ENCODE data around the gene TSHZ2. TPM values are rescaled to one million over a fixed set of nuclear protein-coding genes. Genes with fewer than 3 reads are reported as not detected.

Gene TSHZ2
- total RNA-seq, 1 experiment from 2014 or later = 0.20 TPM

DNA sequence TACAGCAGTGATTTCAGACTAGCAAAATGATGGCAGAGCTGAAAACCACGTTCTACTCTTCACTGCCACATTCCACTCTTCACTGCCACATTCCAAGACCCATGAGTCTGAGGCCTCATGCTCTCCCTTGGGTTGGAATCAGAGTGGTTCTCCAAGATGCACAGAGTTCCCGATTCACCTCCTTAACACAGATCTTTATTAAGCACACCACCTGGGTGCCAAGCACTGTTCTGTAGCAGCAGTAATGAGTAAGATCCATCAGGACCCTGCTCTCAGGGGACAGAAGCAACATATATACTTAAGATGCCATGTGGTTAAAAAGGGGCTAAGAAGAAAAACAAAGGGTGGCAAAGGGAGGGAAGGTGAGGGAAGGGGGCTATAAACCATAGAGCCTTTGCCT lies 26.9 kb downstream of the TSHZ2 start (continued):
- TF ChIP-seq NFYB (CRISPR knock-in tag; conservative IDR thresholded peaks at IDR 0.05; ENCODE audit: low read depth) (no peak), NR3C1 (CRISPR knock-in tag; conservative IDR thresholded peaks at IDR 0.05; ENCODE audit: low read depth) (no peak), ZNF232 (CRISPR knock-in tag; IDR thresholded peaks at IDR 0.05) (no peak)
- TF ChIP-seq, protein P1, sequence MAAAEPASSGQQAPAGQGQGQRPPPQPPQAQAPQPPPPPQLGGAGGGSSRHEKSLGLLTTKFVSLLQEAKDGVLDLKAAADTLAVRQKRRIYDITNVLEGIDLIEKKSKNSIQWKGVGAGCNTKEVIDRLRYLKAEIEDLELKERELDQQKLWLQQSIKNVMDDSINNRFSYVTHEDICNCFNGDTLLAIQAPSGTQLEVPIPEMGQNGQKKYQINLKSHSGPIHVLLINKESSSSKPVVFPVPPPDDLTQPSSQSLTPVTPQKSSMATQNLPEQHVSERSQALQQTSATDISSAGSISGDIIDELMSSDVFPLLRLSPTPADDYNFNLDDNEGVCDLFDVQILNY (CRISPR knock-in tag; IDR thresholded peaks at IDR 0.05) = no peak
- TF ChIP-seq, protein P2, sequence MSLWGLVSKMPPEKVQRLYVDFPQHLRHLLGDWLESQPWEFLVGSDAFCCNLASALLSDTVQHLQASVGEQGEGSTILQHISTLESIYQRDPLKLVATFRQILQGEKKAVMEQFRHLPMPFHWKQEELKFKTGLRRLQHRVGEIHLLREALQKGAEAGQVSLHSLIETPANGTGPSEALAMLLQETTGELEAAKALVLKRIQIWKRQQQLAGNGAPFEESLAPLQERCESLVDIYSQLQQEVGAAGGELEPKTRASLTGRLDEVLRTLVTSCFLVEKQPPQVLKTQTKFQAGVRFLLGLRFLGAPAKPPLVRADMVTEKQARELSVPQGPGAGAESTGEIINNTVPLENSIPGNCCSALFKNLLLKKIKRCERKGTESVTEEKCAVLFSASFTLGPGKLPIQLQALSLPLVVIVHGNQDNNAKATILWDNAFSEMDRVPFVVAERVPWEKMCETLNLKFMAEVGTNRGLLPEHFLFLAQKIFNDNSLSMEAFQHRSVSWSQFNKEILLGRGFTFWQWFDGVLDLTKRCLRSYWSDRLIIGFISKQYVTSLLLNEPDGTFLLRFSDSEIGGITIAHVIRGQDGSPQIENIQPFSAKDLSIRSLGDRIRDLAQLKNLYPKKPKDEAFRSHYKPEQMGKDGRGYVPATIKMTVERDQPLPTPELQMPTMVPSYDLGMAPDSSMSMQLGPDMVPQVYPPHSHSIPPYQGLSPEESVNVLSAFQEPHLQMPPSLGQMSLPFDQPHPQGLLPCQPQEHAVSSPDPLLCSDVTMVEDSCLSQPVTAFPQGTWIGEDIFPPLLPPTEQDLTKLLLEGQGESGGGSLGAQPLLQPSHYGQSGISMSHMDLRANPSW (CRISPR knock-in tag; conservative IDR thresholded peaks at IDR 0.05; ENCODE audit: low read depth) = no peak
- TF ChIP-seq, protein P3, sequence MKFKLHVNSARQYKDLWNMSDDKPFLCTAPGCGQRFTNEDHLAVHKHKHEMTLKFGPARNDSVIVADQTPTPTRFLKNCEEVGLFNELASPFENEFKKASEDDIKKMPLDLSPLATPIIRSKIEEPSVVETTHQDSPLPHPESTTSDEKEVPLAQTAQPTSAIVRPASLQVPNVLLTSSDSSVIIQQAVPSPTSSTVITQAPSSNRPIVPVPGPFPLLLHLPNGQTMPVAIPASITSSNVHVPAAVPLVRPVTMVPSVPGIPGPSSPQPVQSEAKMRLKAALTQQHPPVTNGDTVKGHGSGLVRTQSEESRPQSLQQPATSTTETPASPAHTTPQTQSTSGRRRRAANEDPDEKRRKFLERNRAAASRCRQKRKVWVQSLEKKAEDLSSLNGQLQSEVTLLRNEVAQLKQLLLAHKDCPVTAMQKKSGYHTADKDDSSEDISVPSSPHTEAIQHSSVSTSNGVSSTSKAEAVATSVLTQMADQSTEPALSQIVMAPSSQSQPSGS (CRISPR knock-in tag; IDR thresholded peaks at IDR 0.05; ENCODE audit: borderline replicate concordance, low read depth) = no peak

DNA sequence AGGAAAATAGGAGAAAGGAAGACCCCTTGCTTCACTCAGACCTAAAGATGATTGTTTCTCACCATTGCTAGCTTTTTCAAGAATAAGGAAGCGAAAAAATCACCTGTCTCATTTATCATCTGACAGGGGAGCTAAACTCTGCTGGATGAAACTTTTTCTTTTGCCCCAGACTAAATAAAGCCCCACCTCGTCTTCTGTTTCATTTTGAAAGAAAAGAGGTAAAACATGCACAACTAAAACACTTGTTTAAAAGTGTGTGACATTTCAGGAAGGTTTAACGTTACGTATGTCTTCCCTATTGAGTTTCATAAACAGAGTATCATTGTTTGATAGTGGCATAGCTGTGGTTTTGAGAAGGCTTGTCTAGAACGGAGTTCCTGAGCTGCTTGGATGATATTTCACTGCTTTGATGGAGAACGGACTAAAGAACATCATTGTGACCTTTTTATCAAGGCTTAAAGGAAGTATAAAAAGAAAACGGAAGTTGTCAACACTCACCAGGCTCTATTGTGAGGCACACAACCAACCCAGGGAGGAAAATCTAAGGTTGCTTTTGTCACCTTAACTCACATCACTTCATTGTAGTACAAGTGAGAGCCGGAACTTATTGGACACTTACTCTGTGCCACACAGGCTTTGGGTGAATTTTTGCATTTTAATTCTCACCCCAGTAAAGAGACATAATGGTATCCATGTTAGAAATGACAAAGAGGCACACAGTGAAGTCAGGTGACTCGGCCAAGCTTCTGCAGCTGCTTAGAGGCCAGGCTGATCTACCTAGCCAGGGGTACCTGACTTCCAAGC lies 29.5 kb downstream of the TSHZ2 start:
- ATAC-seq (no peak), DNase-seq (ENCODE audit: low spot score) (no peak)
- Mint-ChIP-seq H3K4me3 (no peak overlapping the region), H3K36me3 (no peaks in the 10 kb centered on the region), H3K9me3 (no peaks in the 10 kb centered on the region), H3K27me3 (ENCODE audit: low read depth) (no peaks in the 10 kb centered on the region; the same call in 1 of the 2 replicates), H3K4me1 (peaks cover 12% of the 10 kb centered on the region), H3K27ac (no peak overlapping the region)
- ChIA-PET POLR2A (no interaction called here), CTCF (no interaction called here)
- TF ChIP-seq, protein P4, sequence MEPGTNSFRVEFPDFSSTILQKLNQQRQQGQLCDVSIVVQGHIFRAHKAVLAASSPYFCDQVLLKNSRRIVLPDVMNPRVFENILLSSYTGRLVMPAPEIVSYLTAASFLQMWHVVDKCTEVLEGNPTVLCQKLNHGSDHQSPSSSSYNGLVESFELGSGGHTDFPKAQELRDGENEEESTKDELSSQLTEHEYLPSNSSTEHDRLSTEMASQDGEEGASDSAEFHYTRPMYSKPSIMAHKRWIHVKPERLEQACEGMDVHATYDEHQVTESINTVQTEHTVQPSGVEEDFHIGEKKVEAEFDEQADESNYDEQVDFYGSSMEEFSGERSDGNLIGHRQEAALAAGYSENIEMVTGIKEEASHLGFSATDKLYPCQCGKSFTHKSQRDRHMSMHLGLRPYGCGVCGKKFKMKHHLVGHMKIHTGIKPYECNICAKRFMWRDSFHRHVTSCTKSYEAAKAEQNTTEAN (CRISPR knock-in tag; IDR thresholded peaks at IDR 0.05) = no peak
- TF ChIP-seq NR1H2 (CRISPR knock-in tag; IDR thresholded peaks at IDR 0.05) = no peak
- TF ChIP-seq, protein P5, sequence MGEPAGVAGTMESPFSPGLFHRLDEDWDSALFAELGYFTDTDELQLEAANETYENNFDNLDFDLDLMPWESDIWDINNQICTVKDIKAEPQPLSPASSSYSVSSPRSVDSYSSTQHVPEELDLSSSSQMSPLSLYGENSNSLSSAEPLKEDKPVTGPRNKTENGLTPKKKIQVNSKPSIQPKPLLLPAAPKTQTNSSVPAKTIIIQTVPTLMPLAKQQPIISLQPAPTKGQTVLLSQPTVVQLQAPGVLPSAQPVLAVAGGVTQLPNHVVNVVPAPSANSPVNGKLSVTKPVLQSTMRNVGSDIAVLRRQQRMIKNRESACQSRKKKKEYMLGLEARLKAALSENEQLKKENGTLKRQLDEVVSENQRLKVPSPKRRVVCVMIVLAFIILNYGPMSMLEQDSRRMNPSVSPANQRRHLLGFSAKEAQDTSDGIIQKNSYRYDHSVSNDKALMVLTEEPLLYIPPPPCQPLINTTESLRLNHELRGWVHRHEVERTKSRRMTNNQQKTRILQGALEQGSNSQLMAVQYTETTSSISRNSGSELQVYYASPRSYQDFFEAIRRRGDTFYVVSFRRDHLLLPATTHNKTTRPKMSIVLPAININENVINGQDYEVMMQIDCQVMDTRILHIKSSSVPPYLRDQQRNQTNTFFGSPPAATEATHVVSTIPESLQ (CRISPR knock-in tag; IDR thresholded peaks at IDR 0.05) = no peak
- TF ChIP-seq ZNF121 (CRISPR knock-in tag; IDR thresholded peaks at IDR 0.05) = no peak
- TF ChIP-seq GABPB1 (CRISPR knock-in tag; IDR thresholded peaks at IDR 0.05) = no peak
- TF ChIP-seq, protein P6, sequence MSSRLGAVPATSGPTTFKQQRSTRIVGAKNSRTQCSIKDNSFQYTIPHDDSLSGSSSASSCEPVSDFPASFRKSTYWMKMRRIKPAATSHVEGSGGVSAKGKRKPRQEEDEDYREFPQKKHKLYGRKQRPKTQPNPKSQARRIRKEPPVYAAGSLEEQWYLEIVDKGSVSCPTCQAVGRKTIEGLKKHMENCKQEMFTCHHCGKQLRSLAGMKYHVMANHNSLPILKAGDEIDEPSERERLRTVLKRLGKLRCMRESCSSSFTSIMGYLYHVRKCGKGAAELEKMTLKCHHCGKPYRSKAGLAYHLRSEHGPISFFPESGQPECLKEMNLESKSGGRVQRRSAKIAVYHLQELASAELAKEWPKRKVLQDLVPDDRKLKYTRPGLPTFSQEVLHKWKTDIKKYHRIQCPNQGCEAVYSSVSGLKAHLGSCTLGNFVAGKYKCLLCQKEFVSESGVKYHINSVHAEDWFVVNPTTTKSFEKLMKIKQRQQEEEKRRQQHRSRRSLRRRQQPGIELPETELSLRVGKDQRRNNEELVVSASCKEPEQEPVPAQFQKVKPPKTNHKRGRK (CRISPR knock-in tag; IDR thresholded peaks at IDR 0.05; ENCODE audit: borderline replicate concordance) = no peak
- TF ChIP-seq GRHL2 (CRISPR knock-in tag; IDR thresholded peaks at IDR 0.05; ENCODE audit: insufficient replicate concordance, severe bottlenecking) = no peak
- TF ChIP-seq ZNF671 (CRISPR knock-in tag; IDR thresholded peaks at IDR 0.05) = no peak
- TF ChIP-seq, protein P7, sequence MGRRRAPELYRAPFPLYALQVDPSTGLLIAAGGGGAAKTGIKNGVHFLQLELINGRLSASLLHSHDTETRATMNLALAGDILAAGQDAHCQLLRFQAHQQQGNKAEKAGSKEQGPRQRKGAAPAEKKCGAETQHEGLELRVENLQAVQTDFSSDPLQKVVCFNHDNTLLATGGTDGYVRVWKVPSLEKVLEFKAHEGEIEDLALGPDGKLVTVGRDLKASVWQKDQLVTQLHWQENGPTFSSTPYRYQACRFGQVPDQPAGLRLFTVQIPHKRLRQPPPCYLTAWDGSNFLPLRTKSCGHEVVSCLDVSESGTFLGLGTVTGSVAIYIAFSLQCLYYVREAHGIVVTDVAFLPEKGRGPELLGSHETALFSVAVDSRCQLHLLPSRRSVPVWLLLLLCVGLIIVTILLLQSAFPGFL (CRISPR knock-in tag; IDR thresholded peaks at IDR 0.05; ENCODE audit: borderline replicate concordance) = no peak
- TF ChIP-seq JUN (CRISPR knock-in tag; IDR thresholded peaks at IDR 0.05) = no peak
- no peak for TF ChIP-seq TEAD4 (CRISPR knock-in tag; IDR thresholded peaks at IDR 0.05)
- TF ChIP-seq, protein P8, sequence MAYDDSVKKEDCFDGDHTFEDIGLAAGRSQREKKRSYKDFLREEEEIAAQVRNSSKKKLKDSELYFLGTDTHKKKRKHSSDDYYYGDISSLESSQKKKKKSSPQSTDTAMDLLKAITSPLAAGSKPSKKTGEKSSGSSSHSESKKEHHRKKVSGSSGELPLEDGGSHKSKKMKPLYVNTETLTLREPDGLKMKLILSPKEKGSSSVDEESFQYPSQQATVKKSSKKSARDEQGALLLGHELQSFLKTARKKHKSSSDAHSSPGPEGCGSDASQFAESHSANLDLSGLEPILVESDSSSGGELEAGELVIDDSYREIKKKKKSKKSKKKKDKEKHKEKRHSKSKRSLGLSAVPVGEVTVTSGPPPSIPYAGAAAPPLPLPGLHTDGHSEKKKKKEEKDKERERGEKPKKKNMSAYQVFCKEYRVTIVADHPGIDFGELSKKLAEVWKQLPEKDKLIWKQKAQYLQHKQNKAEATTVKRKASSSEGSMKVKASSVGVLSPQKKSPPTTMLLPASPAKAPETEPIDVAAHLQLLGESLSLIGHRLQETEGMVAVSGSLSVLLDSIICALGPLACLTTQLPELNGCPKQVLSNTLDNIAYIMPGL (CRISPR knock-in tag; IDR thresholded peaks at IDR 0.05) = no peak
- TF ChIP-seq SMAD3 (CRISPR knock-in tag; IDR thresholded peaks at IDR 0.05; ENCODE audit: borderline replicate concordance) = no peak
- TF ChIP-seq, protein P9, sequence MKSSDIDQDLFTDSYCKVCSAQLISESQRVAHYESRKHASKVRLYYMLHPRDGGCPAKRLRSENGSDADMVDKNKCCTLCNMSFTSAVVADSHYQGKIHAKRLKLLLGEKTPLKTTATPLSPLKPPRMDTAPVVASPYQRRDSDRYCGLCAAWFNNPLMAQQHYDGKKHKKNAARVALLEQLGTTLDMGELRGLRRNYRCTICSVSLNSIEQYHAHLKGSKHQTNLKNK (CRISPR knock-in tag; IDR thresholded peaks at IDR 0.05) = no peak

All from WTC11 (cell line).